CD14-positive monocyte (primary cell): Measurements from ENCODE around the gene GAREM1. TPM values are rescaled to one million over a fixed set of nuclear protein-coding genes. Genes with fewer than 3 reads are reported as not detected.

Experiments
- DNase-seq, 3 donors: peaks; one replicate each; pipeline ENCODE4 v3.0.0-alpha.2; 2011 to 2022
- H2AFZ ChIP-seq: 2 replicates; pipeline ENCODE4 v1.6.0; 2012; ENCODE audit warnings: mild to moderate bottlenecking, low read depth, low read length, inconsistent platforms; ENCODE audit not compliant: insufficient read depth, poor library complexity, severe bottlenecking
- H3K27ac ChIP-seq, 2 donors: 1 replicate in 1 of 2; 2 replicates in 1 of 2; pipeline ENCODE4 v1.5.1; 2012 to 2013; ENCODE audit warnings: low read length in 2 of 2, control low read depth in 1 of 2, inconsistent platforms in 1 of 2, low read depth in 1 of 2, mild to moderate bottlenecking in 1 of 2
- H3K27me3 ChIP-seq, 2 donors: one replicate each; pipeline versions ENCODE4 v1.6.0 to v1.6.1; 2011 to 2013; ENCODE audit warnings: low read length in 2 of 2; ENCODE audit not compliant: control insufficient read depth in 2 of 2, insufficient read depth in 2 of 2
- H3K36me3 ChIP-seq, 2 donors: replicated peaks in 1 of 2; 1 replicate in 1 of 2; 2 replicates in 1 of 2; pipeline versions ENCODE4 v1.5.1 to v1.6.1; 2012 to 2013; ENCODE audit warnings: low read length in 2 of 2, control low read depth in 1 of 2, inconsistent platforms in 1 of 2, mild to moderate bottlenecking in 1 of 2; ENCODE audit not compliant: insufficient read depth in 2 of 2, control insufficient read depth in 1 of 2
- H3K4me1 ChIP-seq, 2 donors: 1 replicate in 1 of 2; 2 replicates in 1 of 2; pipeline versions ENCODE4 v1.5.1 to v1.6.1; 2012 to 2013; ENCODE audit warnings: low read length in 2 of 2, control low read depth in 1 of 2, inconsistent platforms in 1 of 2, mild to moderate bottlenecking in 1 of 2, moderate library complexity in 1 of 2; ENCODE audit not compliant: insufficient read depth in 2 of 2, control insufficient read depth in 1 of 2
- H3K4me2 ChIP-seq: replicated peaks from 2 replicates; pipeline ENCODE3; 2012; ENCODE audit warnings: low read length, moderate library complexity, mild to moderate bottlenecking; ENCODE audit not compliant: poor library complexity, severe bottlenecking; ENCODE audit errors: extremely low read depth
- H3K4me3 ChIP-seq, 3 experiments: fragments of 200-600 bp in 1 of 3; sonication (generic) in 1 of 3; replicated peaks in 1 of 3; 1 replicate in 2 of 3; 2 replicates in 1 of 3; pipeline ENCODE4 v1.5.1; 2011 to 2013; ENCODE audit warnings: low read length in 3 of 3, mild to moderate bottlenecking in 3 of 3, control low read depth in 2 of 3, low read depth in 2 of 3, inconsistent platforms in 1 of 3, moderate library complexity in 1 of 3
- H3K79me2 ChIP-seq: 2 replicates; pipeline ENCODE4 v1.6.0; 2012; ENCODE audit warnings: mild to moderate bottlenecking, control low read depth, inconsistent platforms, low read length, moderate library complexity; ENCODE audit not compliant: insufficient read depth
- H3K9ac ChIP-seq: 2 replicates; pipeline ENCODE4 v1.6.0; 2017; ENCODE audit warnings: low read length, mild to moderate bottlenecking; ENCODE audit not compliant: insufficient read depth, poor library complexity, severe bottlenecking
- H3K9me3 ChIP-seq, 2 donors: replicated peaks in 1 of 2; 1 replicate in 1 of 2; 2 replicates in 1 of 2; pipeline versions ENCODE4 v1.5.1 to v1.6.1; 2012 to 2013; ENCODE audit warnings: low read length in 2 of 2, control low read depth in 1 of 2; ENCODE audit not compliant: control insufficient read depth in 1 of 2, insufficient read depth in 1 of 2
- H4K20me1 ChIP-seq: 2 replicates; pipeline ENCODE4 v1.6.0; 2012; ENCODE audit warnings: mild to moderate bottlenecking, low read length, control low read depth, moderate library complexity; ENCODE audit not compliant: insufficient read depth
- H3K27ac Mint-ChIP-seq, 7 donors: one replicate each; pipeline ENCODE4 v1.8.0; 2020; ENCODE audit warnings: mild to moderate bottlenecking in 7 of 7, mixed read lengths in 7 of 7, moderate library complexity in 6 of 7, inconsistent platforms in 2 of 7
- H3K27me3 Mint-ChIP-seq, 3 donors: one replicate each; pipeline ENCODE4 v1.8.0; 2021 to 2022; ENCODE audit warnings: low read depth in 3 of 3, mild to moderate bottlenecking in 3 of 3, mixed read lengths in 3 of 3, moderate library complexity in 3 of 3, inconsistent platforms in 1 of 3
- H3K36me3 Mint-ChIP-seq, 2 donors: one replicate each; pipeline ENCODE4 v1.8.0; 2020; ENCODE audit warnings: mixed read lengths in 2 of 2, inconsistent platforms in 1 of 2, mild to moderate bottlenecking in 1 of 2
- H3K4me1 Mint-ChIP-seq: one replicate; pipeline ENCODE4 v1.8.0; 2020; ENCODE audit warnings: mild to moderate bottlenecking, mixed read lengths
- H3K4me3 Mint-ChIP-seq, 2 donors: one replicate each; pipeline ENCODE4 v1.8.0; 2020; ENCODE audit warnings: mild to moderate bottlenecking in 2 of 2, mixed read lengths in 2 of 2, moderate library complexity in 1 of 2
- H3K9me3 Mint-ChIP-seq, 7 donors: one replicate each; pipeline ENCODE4 v1.8.0; 2020 to 2022; ENCODE audit warnings: mixed read lengths in 7 of 7, mild to moderate bottlenecking in 6 of 7, moderate library complexity in 6 of 7, inconsistent platforms in 2 of 7
- CTCF ChIP-seq: fragments of 200-600 bp; IDR thresholded peaks from one replicate; pipeline ENCODE4 v1.8.0; 2022; ENCODE audit warnings: antibody characterized with exemption, mild to moderate bottlenecking
- WGBS: methylation state at CpG from one replicate; pipeline ENCODE4 v1.1.5; 2013; ENCODE audit warnings: missing lambda C conversion rate; ENCODE audit not compliant: insufficient coverage; 5-methylcytosine and 5-hydroxymethylcytosine counted together
- intact Hi-C, 2 donors: fragments of 100-400 bp; cut with micrococcal nuclease; formaldehyde crosslinking; loops; one replicate each; pipeline versions ENCODE4 v1.15.0 to v1.15.1; 2023
- polyA plus RNA-seq, 3 donors: library from polyadenylated mRNA; depleted of rRNA in 1 of 3; unstranded in 2 of 3; stranded (reverse) in 1 of 3; fragments of 300-500 nt in 2 of 3; fragments of >200 nt in 1 of 3; fragmentation: Illumina TruSeq in 2 of 3; gene quantifications; 1 replicate in 2 of 3; 2 replicates in 1 of 3; pipeline ENCODE4 v1.2.3, GENCODE V29; 2012 to 2021
- small RNA-seq: library from RNA; depleted of rRNA; stranded (forward); fragments of <200 nt; gene quantifications from one replicate; pipeline ENCODE3, GENCODE V24; 2012; ENCODE audit warnings: low read depth; ENCODE audit not compliant: insufficient read length

GAREM1 gene
- polyA plus RNA-seq, 3 donors, result 0.24 TPM; not detected in 2

- Histone ChIP-seq H3K4me1 (no peaks in the 10 kb centered on the region), H3K9me3 (no peaks in the 10 kb centered on the region), H3K9ac (no peak overlapping the region), H3K27ac (no peak overlapping the region), H3K27me3 (no peaks in the 10 kb centered on the region), H4K20me1 (no peaks in the 10 kb centered on the region), H2AFZ (no peak overlapping the region), H3K4me3 (no peak overlapping the region), H3K79me2 (no peaks in the 10 kb centered on the region), H3K4me2 (no peak overlapping the region), H3K36me3 (no peaks in the 10 kb centered on the region)
- peaks cover 0 to 2% (median 0%) of the 10 kb centered on the region in 7 donors for H3K9me3 Mint-ChIP-seq
- DNase-seq, result no peak
- H3K27ac Mint-ChIP-seq, result no peak overlapping the region
- no peaks in the 10 kb centered on the region for H3K27me3 Mint-ChIP-seq
- no peak for TF ChIP-seq CTCF
- intact Hi-C loops, result no loop called here
- H3K4me3 Mint-ChIP-seq, result no peak overlapping the region
- no peaks in the 10 kb centered on the region for H3K36me3 Mint-ChIP-seq
- WGBS, result 81% methylated on average over 2 of the region's 2 CpGs
- H3K4me1 Mint-ChIP-seq, result no peaks in the 10 kb centered on the region
Observed at GRCh38 chr18:32213693-32214092, 257.0 kb downstream of the GAREM1 start.

Small RNA genes lying within 50 kb of the gene (small RNA-seq; reads per million reads assigned to genes)
- gene RF00019, result not detected
